ENCODE data around the gene GNG8. TPM values are rescaled to one million over a fixed set of nuclear protein-coding genes. Genes with fewer than 3 reads are reported as not detected.

GNG8 gene
- total RNA-seq, 1 donor from 2014 or later, result not detected

DNA sequence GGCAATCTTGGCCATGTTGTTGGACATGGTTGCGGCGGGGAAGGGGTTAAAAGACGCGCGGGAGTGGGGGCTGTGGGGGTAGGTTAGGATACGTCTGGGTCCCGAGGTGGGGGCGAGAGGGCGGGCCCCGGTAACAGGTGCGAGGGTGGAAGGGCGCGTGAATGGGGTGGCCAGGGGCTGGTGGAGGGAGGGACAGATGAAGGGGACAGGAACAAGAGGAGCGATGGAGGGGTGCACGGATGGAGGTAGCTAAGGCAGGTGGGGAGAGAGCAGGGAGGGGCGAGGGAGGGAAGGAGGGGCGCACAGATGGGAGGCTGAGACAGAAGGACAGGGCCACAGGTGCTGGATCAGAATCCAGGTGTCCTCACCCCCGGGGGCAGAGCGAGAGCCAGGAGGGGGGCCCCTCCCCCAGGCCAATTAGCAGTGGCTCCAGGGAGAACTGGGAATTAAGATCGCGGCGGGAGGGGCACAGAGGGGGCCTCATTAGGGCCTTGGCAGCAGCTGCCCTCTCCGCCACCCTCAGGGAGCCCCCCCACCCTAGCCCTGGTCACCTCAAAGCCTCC is 1.3 kb downstream of the GNG8 start:
- peaks cover 8% of the 10 kb centered on the region for H3K27me3 Mint-ChIP-seq (ENCODE audit: low read depth, unreplicated experiment)
- no peak overlapping the region for H3K27ac Mint-ChIP-seq (ENCODE audit: unreplicated experiment)
- H3K4me1 ChIP-seq (ENCODE audit: insufficient read depth, low read length), result peaks cover 29% of the 10 kb centered on the region

DNA sequence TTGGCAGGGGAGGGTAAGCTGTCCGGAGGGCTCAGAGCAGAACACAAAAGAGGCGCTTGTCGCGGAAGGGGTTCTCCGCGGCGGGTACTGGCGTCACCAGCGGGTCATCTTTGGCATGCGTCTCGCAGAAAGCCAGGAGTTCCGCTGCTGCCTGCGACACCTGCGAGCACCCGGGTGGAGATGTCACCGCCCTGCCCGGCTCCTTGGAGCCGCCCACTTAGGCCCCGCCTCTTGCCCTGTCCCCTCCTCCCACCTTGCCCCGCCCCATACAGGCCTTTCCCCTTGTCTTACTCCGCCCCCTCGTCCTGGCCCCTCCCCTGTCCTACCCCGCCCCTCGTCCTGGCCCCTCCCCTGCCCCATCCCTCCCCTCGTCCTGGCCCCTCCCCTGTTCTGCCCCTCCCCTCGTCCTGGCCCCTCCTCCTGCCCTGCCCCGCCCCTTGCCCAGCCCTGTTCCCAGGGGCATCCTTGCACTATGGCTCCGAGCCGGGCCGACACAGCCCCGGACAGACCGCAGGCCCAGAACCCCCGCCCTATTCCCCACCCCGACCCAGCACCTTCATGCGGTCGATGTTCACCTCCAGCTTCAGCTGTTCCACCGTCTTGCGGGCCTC is 1.9 kb downstream of the GNG8 start:
- peaks cover 8% of the 10 kb centered on the region for H3K27me3 Mint-ChIP-seq (ENCODE audit: low read depth, unreplicated experiment)
- H3K9me3 ChIP-seq (ENCODE audit: insufficient read depth, low read depth, low read length), result no peaks in the 10 kb centered on the region
- peak overlapping the region; percentile 48 for H3K9ac ChIP-seq (ENCODE audit: low read length)

More for the DNA sequence above, 1.3 kb downstream of the GNG8 start:
- Histone ChIP-seq H3K27ac (ENCODE audit: low read depth, low read length) (no peak overlapping the region), H3K9me3 (ENCODE audit: insufficient read depth, low read depth, low read length) (no peaks in the 10 kb centered on the region), H2AFZ (ENCODE audit: low read depth, low read length) (peak overlapping the region; percentile 41), H4K20me1 (ENCODE audit: insufficient read depth, low read length) (no peaks in the 10 kb centered on the region), H3K9ac (ENCODE audit: low read length) (no peak overlapping the region), H3K79me2 (ENCODE audit: insufficient read depth, low read length) (no peaks in the 10 kb centered on the region), H3K27me3 (ENCODE audit: insufficient read depth, low read length) (peaks cover 7% of the 10 kb centered on the region), H3K4me3 (ENCODE audit: insufficient read depth, low read depth, low read length) (no peak overlapping the region), H3K36me3 (ENCODE audit: insufficient read depth, low read length) (no peaks in the 10 kb centered on the region), H3K4me2 (ENCODE audit: low read length) (peak overlapping the region; percentile 75)
- no peaks in the 10 kb centered on the region for H3K36me3 Mint-ChIP-seq (ENCODE audit: low read depth, unreplicated experiment)
- H3K4me3 Mint-ChIP-seq (ENCODE audit: unreplicated experiment), result peak overlapping the region; percentile 72
- no peak for FAIRE-seq
- peaks cover 15% of the 10 kb centered on the region for H3K4me1 Mint-ChIP-seq (ENCODE audit: low read depth, unreplicated experiment)
- peaks cover 2% of the 10 kb centered on the region for H3K9me3 Mint-ChIP-seq (ENCODE audit: unreplicated experiment)
- TF ChIP-seq, protein P1, sequence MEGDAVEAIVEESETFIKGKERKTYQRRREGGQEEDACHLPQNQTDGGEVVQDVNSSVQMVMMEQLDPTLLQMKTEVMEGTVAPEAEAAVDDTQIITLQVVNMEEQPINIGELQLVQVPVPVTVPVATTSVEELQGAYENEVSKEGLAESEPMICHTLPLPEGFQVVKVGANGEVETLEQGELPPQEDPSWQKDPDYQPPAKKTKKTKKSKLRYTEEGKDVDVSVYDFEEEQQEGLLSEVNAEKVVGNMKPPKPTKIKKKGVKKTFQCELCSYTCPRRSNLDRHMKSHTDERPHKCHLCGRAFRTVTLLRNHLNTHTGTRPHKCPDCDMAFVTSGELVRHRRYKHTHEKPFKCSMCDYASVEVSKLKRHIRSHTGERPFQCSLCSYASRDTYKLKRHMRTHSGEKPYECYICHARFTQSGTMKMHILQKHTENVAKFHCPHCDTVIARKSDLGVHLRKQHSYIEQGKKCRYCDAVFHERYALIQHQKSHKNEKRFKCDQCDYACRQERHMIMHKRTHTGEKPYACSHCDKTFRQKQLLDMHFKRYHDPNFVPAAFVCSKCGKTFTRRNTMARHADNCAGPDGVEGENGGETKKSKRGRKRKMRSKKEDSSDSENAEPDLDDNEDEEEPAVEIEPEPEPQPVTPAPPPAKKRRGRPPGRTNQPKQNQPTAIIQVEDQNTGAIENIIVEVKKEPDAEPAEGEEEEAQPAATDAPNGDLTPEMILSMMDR (IDR thresholded peaks at IDR 0.05; ENCODE audit: insufficient read depth, low read depth, low read length), result no peak
- TF ChIP-seq EZH2 (IDR thresholded peaks at IDR 0.05; ENCODE audit: insufficient read depth, low read length), result peak; percentile 66
- no peak for DNase-seq (ENCODE audit: low read depth)

More for the DNA sequence above, 1.9 kb downstream of the GNG8 start:
- Histone ChIP-seq H3K4me1 (ENCODE audit: insufficient read depth, low read length) (peaks cover 23% of the 10 kb centered on the region), H4K20me1 (ENCODE audit: insufficient read depth, low read length) (no peaks in the 10 kb centered on the region), H3K4me2 (ENCODE audit: low read length) (peak overlapping the region; percentile 83), H3K79me2 (ENCODE audit: insufficient read depth, low read length) (no peaks in the 10 kb centered on the region), H3K36me3 (ENCODE audit: insufficient read depth, low read length) (no peaks in the 10 kb centered on the region), H3K4me3 (ENCODE audit: insufficient read depth, low read depth, low read length) (peak overlapping the region; percentile 46), H3K27me3 (ENCODE audit: insufficient read depth, low read length) (peaks cover 7% of the 10 kb centered on the region), H3K27ac (ENCODE audit: low read depth, low read length) (no peak overlapping the region), H2AFZ (ENCODE audit: low read depth, low read length) (peak overlapping the region; percentile 86)
- H3K4me3 Mint-ChIP-seq (ENCODE audit: unreplicated experiment), result peak overlapping the region; percentile 72
- peaks cover 2% of the 10 kb centered on the region for H3K9me3 Mint-ChIP-seq (ENCODE audit: unreplicated experiment)
- H3K36me3 Mint-ChIP-seq (ENCODE audit: low read depth, unreplicated experiment), result no peaks in the 10 kb centered on the region
- DNase-seq (ENCODE audit: low read depth) (peak; percentile 51), FAIRE-seq (no peak)
- H3K4me1 Mint-ChIP-seq (ENCODE audit: low read depth, unreplicated experiment), result peaks cover 15% of the 10 kb centered on the region
- peak overlapping the region; percentile 79 for H3K27ac Mint-ChIP-seq (ENCODE audit: unreplicated experiment)
- TF ChIP-seq, protein P1 (IDR thresholded peaks at IDR 0.05; ENCODE audit: insufficient read depth, low read depth, low read length), result no peak
- TF ChIP-seq EZH2 (IDR thresholded peaks at IDR 0.05; ENCODE audit: insufficient read depth, low read length), result no peak
